Neural cell (in vitro differentiated cells): ENCODE results near the gene APC. TPM values are rescaled to one million over a fixed set of nuclear protein-coding genes. Genes with fewer than 3 reads are reported as not detected.

ENCODE experiments used
- H2AFZ ChIP-seq: fragments of 200-600, 300-800 bp; sonication (generic), shearing (Covaris generic); 2 replicates; pipeline ENCODE4 v1.6.0; 2014; ENCODE audit warnings: low read depth, mild to moderate bottlenecking, antibody characterized with exemption, low read length, moderate library complexity
- H3F3A ChIP-seq: fragments of 200-600 bp; shearing (Covaris generic); 2 replicates; pipeline ENCODE4 v1.6.1; 2016; ENCODE audit warnings: mild to moderate bottlenecking, moderate library complexity, mixed read lengths, antibody characterized with exemption, low read length; ENCODE audit not compliant: insufficient read depth, poor library complexity, severe bottlenecking
- H3K27ac ChIP-seq: fragments of 200-600, 300-800 bp; sonication (generic), shearing (Covaris generic); 2 replicates; pipeline ENCODE4 v1.5.1; 2014; ENCODE audit warnings: mild to moderate bottlenecking, low read length, moderate library complexity
- H3K27me3 ChIP-seq: fragments of 300-800, 200-600 bp; sonication (generic), shearing (Covaris generic); 2 replicates; pipeline ENCODE4 v1.6.0; 2014; ENCODE audit warnings: mild to moderate bottlenecking, low read depth, low read length, moderate library complexity; ENCODE audit not compliant: insufficient read depth
- H3K36me3 ChIP-seq: fragments of 300-800, 200-600 bp; sonication (generic), shearing (Covaris generic); 2 replicates; pipeline ENCODE4 v1.5.1; 2014; ENCODE audit warnings: mild to moderate bottlenecking, antibody characterized with exemption, low read length, moderate library complexity; ENCODE audit not compliant: insufficient read depth
- H3K4me2 ChIP-seq: fragments of 300-800, 200-600 bp; sonication (generic), shearing (Covaris generic); 2 replicates; pipeline ENCODE4 v1.6.0; 2014; ENCODE audit warnings: mild to moderate bottlenecking, low read length
- H3K4me3 ChIP-seq: fragments of 300-800, 200-600 bp; sonication (generic), shearing (Covaris generic); 2 replicates; pipeline ENCODE4 v1.5.1; 2014; ENCODE audit warnings: mild to moderate bottlenecking, low read length, moderate library complexity
- H3K79me2 ChIP-seq: fragments of 200-600 bp; shearing (Covaris generic); replicated peaks from 2 replicates; pipeline ENCODE4 v1.6.0; 2014; ENCODE audit warnings: mild to moderate bottlenecking, low read length, moderate library complexity; ENCODE audit not compliant: insufficient read depth
- H3K9ac ChIP-seq: fragments of 300-800, 200-600 bp; sonication (generic), shearing (Covaris generic); 2 replicates; pipeline ENCODE4 v1.6.1; 2016; ENCODE audit warnings: mild to moderate bottlenecking, low read length, mixed read lengths
- H3K9me2 ChIP-seq: fragments of 200-600 bp; shearing (Covaris generic); 2 replicates; pipeline ENCODE4 v1.6.1; 2016; ENCODE audit warnings: mild to moderate bottlenecking, low read length, mixed read lengths; ENCODE audit not compliant: insufficient read depth
- H3K9me3 ChIP-seq: fragments of 200-600, 300-800 bp; sonication (generic), shearing (Covaris generic); 2 replicates; pipeline ENCODE4 v1.6.1; 2016; ENCODE audit warnings: mild to moderate bottlenecking, mixed run types, low read length, moderate library complexity, mixed read lengths
- H4K20me1 ChIP-seq: fragments of 200-600 bp; shearing (Covaris generic); 2 replicates; pipeline ENCODE4 v1.6.1; 2016; ENCODE audit warnings: mild to moderate bottlenecking, mixed run types; ENCODE audit not compliant: insufficient read depth
- CTCF ChIP-seq: fragments of 450-650 bp; IDR thresholded peaks from 2 replicates; pipeline ENCODE4 v1.5.1; 2014; ENCODE audit warnings: antibody characterized with exemption, mild to moderate bottlenecking, moderate library complexity; ENCODE audit not compliant: poor library complexity, severe bottlenecking
- EP300 ChIP-seq: fragments of 450-650 bp; conservative IDR thresholded peaks from 2 replicates; pipeline ENCODE4 v1.6.1; 2014; ENCODE audit warnings: antibody characterized with exemption, mild to moderate bottlenecking, moderate library complexity; ENCODE audit not compliant: poor library complexity, severe bottlenecking
- EZH2 ChIP-seq: fragments of 200-600, 300-800 bp; shearing (Covaris generic), sonication (generic); IDR thresholded peaks from 2 replicates; pipeline ENCODE4 v1.6.1; 2014; ENCODE audit warnings: antibody characterized with exemption, low read length, borderline replicate concordance, mild to moderate bottlenecking; ENCODE audit not compliant: insufficient read depth, poor library complexity, severe bottlenecking
- MXI1 ChIP-seq: fragments of 450-650 bp; conservative IDR thresholded peaks from 2 replicates; pipeline ENCODE4 v1.6.1; 2014; ENCODE audit warnings: antibody characterized with exemption, mild to moderate bottlenecking; ENCODE audit not compliant: poor library complexity, severe bottlenecking
- POLR2AphosphoS5 ChIP-seq: IDR thresholded peaks from 2 replicates; pipeline ENCODE4 v1.6.1; 2012
- RAD21 ChIP-seq: fragments of 450-650 bp; conservative IDR thresholded peaks from 2 replicates; pipeline ENCODE4 v1.6.1; 2014; ENCODE audit warnings: antibody characterized with exemption, mild to moderate bottlenecking, moderate library complexity
- REST ChIP-seq: IDR thresholded peaks from 2 replicates; pipeline ENCODE4 v1.6.1; 2012; ENCODE audit warnings: borderline replicate concordance
- SMC3 ChIP-seq: fragments of 450-650 bp; conservative IDR thresholded peaks from 2 replicates; pipeline ENCODE4 v1.6.1; 2014; ENCODE audit warnings: antibody characterized with exemption, mild to moderate bottlenecking, moderate library complexity; ENCODE audit not compliant: poor library complexity
- TAF1 ChIP-seq: IDR thresholded peaks from 2 replicates; pipeline ENCODE4 v1.6.1; 2012; ENCODE audit warnings: low read depth
- polyA plus RNA-seq: library from polyadenylated mRNA; depleted of rRNA; stranded (reverse); fragments of >200 nt; gene quantifications from 2 replicates; pipeline ENCODE4 v1.2.3, GENCODE V29; 2014

The APC gene
- polyA plus RNA-seq, 1 donor from 2014 or later, result 40.6 TPM

- H3F3A ChIP-seq, result no peaks in the 10 kb centered on the region
- H3K9ac ChIP-seq, result no peak overlapping the region
- no peaks in the 10 kb centered on the region for H3K36me3 ChIP-seq
- no peak overlapping the region for H3K4me3 ChIP-seq
- no peaks in the 10 kb centered on the region for H3K9me2 ChIP-seq
- H3K27ac ChIP-seq, result no peak overlapping the region
- H3K9me3 ChIP-seq, result no peaks in the 10 kb centered on the region
- no peak overlapping the region for H3K4me2 ChIP-seq
- no peaks in the 10 kb centered on the region for H3K79me2 ChIP-seq
- no peaks in the 10 kb centered on the region for H4K20me1 ChIP-seq
- no peak overlapping the region for H2AFZ ChIP-seq
- no peaks in the 10 kb centered on the region for H3K27me3 ChIP-seq
- TF ChIP-seq EZH2 (no peak), EP300 (no peak), TAF1 (no peak), REST (no peak), MXI1 (no peak), SMC3 (no peak), POLR2AphosphoS5 (no peak), CTCF (no peak), RAD21 (no peak)
Measured at GRCh38 chr5:112878101-112878500, 140.4 kb downstream of the APC start.

GRCh38 chr5:112878760-112879159 is 141.1 kb downstream of the APC start:
- TF ChIP-seq CTCF, result no peak
- no peak for TF ChIP-seq TAF1
- no peak for TF ChIP-seq MXI1
- TF ChIP-seq SMC3, result no peak
- TF ChIP-seq EP300, result no peak
- TF ChIP-seq POLR2AphosphoS5, result no peak
- TF ChIP-seq EZH2, result no peak
- no peak for TF ChIP-seq REST
- TF ChIP-seq RAD21, result no peak
- H3K79me2 ChIP-seq, result no peaks in the 10 kb centered on the region
- no peaks in the 10 kb centered on the region for H3F3A ChIP-seq
- H3K9me3 ChIP-seq, result no peaks in the 10 kb centered on the region
- no peaks in the 10 kb centered on the region for H4K20me1 ChIP-seq
- H3K4me3 ChIP-seq, result no peak overlapping the region
- H2AFZ ChIP-seq, result no peak overlapping the region
- no peaks in the 10 kb centered on the region for H3K36me3 ChIP-seq
- no peak overlapping the region for H3K27ac ChIP-seq
- no peaks in the 10 kb centered on the region for H3K27me3 ChIP-seq
- no peak overlapping the region for H3K9ac ChIP-seq
- H3K9me2 ChIP-seq, result no peaks in the 10 kb centered on the region
- H3K4me2 ChIP-seq, result no peak overlapping the region
